T1000 (cell line): ENCODE measurements around the gene VCX2.
"Not testable (repeated sequence)": the region's sequence is repeated elsewhere in the genome, so short reads cannot be mapped to it uniquely, and the experiment has no call there.

Source experiments
- DNase-seq: peaks from one replicate; lab custom pipeline; 2025; ENCODE audit warnings: mixed read lengths; lab: John Stamatoyannopoulos, UW

Gene VCX2

GRCh38 chrX:8171169-8171568, at the start of gene VCX2:
Gene VCX2 (minus strand): TSS chrX:8171267. CDS start chrX:8170643, 624 bp downstream.
- not testable (repeated sequence) for DNase-seq

- no peak for DNase-seq
These were observed 33.9 kb upstream of the VCX2 start for GRCh38 chrX:8204943-8205342.

GRCh38 chrX:8204169-8204935, 33.3 kb upstream of the VCX2 start:
- DNase-seq, result no peak

- DNase-seq, result peak; percentile 6
These were observed 30.8 kb upstream of the VCX2 start for GRCh38 chrX:8201896-8202331.

GRCh38 chrX:8196776-8197175, 25.7 kb upstream of the VCX2 start:
- DNase-seq, result no peak

- DNase-seq, result no peak
These were observed 23.1 kb upstream of the VCX2 start for GRCh38 chrX:8194216-8194615.

GRCh38 chrX:8192276-8192675, 21.2 kb upstream of the VCX2 start:
- no peak for DNase-seq

GRCh38 chrX:8191022-8191421, 20.0 kb upstream of the VCX2 start:
- DNase-seq, result no peak

- no peak for DNase-seq
These were observed 19.3 kb upstream of the VCX2 start for GRCh38 chrX:8190341-8190830.

GRCh38 chrX:8189096-8189830, 18.2 kb upstream of the VCX2 start:
- DNase-seq, result no peak

GRCh38 chrX:8183346-8183745, 12.3 kb upstream of the VCX2 start:
- no peak for DNase-seq

GRCh38 chrX:8179656-8180055, 8.6 kb upstream of the VCX2 start:
- no peak for DNase-seq

- DNase-seq, result not testable (repeated sequence)
These were observed 17.1 kb downstream of the VCX2 start for GRCh38 chrX:8154011-8154410.

- no peak for DNase-seq
These were observed 23.8 kb downstream of the VCX2 start for GRCh38 chrX:8147226-8147625.

GRCh38 chrX:8144925-8145324, 26.1 kb downstream of the VCX2 start:
- DNase-seq, result no peak

GRCh38 chrX:8141896-8142295, 29.2 kb downstream of the VCX2 start:
- DNase-seq, result no peak

GRCh38 chrX:8140986-8141744, 29.9 kb downstream of the VCX2 start:
- DNase-seq, result no peak

GRCh38 chrX:8139716-8140115, 31.4 kb downstream of the VCX2 start:
- no peak for DNase-seq

GRCh38 chrX:8138252-8138651, 32.8 kb downstream of the VCX2 start:
- DNase-seq, result no peak

- no peak for DNase-seq
These were observed 44.4 kb downstream of the VCX2 start for GRCh38 chrX:8126648-8127047.

GRCh38 chrX:8126092-8126491, 45.0 kb downstream of the VCX2 start:
- DNase-seq, result no peak

- DNase-seq, result no peak
These were observed 45.5 kb downstream of the VCX2 start for GRCh38 chrX:8125566-8125965.
